Liver (tissue), 9 donors: Measurements from ENCODE around the gene MYLK2. TPM values are rescaled to one million over a fixed set of nuclear protein-coding genes. Genes with fewer than 3 reads are reported as not detected.

ENCODE experiments used
- DNase-seq: peaks from one replicate; pipeline ENCODE4 v3.0.0-alpha.2; 2017; ENCODE audit warnings: low spot score
- H3K27ac ChIP-seq, 2 donors: one replicate each; pipeline ENCODE4 v1.7.0; 2013; ENCODE audit warnings: inconsistent platforms in 2 of 2, low read length in 2 of 2, control low read depth in 1 of 2, low read depth in 1 of 2, mild to moderate bottlenecking in 1 of 2
- H3K27me3 ChIP-seq, 4 donors: one replicate each; pipeline versions ENCODE4 v1.6.1 to v1.7.0; 2013; ENCODE audit warnings: low read length in 3 of 4, inconsistent platforms in 1 of 4, mild to moderate bottlenecking in 1 of 4, moderate library complexity in 1 of 4; ENCODE audit not compliant: control insufficient read depth in 4 of 4, insufficient read depth in 4 of 4
- H3K36me3 ChIP-seq, 4 donors: one replicate each; pipeline versions ENCODE4 v1.6.1 to v1.7.0; 2013; ENCODE audit warnings: low read length in 3 of 4, mild to moderate bottlenecking in 3 of 4, low read depth in 1 of 4, moderate library complexity in 1 of 4; ENCODE audit not compliant: control insufficient read depth in 4 of 4, insufficient read depth in 3 of 4
- H3K4me1 ChIP-seq, 4 donors: one replicate each; pipeline versions ENCODE4 v1.6.1 to v1.7.0; 2013; ENCODE audit warnings: low read length in 3 of 4, mild to moderate bottlenecking in 3 of 4, moderate library complexity in 1 of 4; ENCODE audit not compliant: control insufficient read depth in 4 of 4, insufficient read depth in 4 of 4
- H3K4me3 ChIP-seq, 3 donors: one replicate each; pipeline versions ENCODE4 v1.6.1 to v1.7.0; 2013; ENCODE audit warnings: low read length in 3 of 3, control low read depth in 1 of 3, low read depth in 1 of 3, mild to moderate bottlenecking in 1 of 3
- H3K9ac ChIP-seq, 2 donors: one replicate each; pipeline ENCODE4 v1.7.0; 2013; ENCODE audit warnings: low read length in 2 of 2, mild to moderate bottlenecking in 2 of 2, moderate library complexity in 2 of 2, control low read depth in 1 of 2, low read depth in 1 of 2
- H3K9me3 ChIP-seq, 4 donors: one replicate each; pipeline versions ENCODE4 v1.6.1 to v1.7.0; 2013; ENCODE audit warnings: low read length in 3 of 4; ENCODE audit not compliant: control insufficient read depth in 4 of 4
- EGR1 ChIP-seq, 2 donors: IDR thresholded peaks; 2 replicates each; pipeline ENCODE4 v1.6.1; 2016 to 2018; ENCODE audit warnings: antibody characterized with exemption in 2 of 2, low read depth in 2 of 2
- FOXA1 ChIP-seq: IDR thresholded peaks from 2 replicates; pipeline ENCODE4 v1.6.1; 2016; ENCODE audit warnings: antibody characterized with exemption
- FOXA2 ChIP-seq: IDR thresholded peaks from 2 replicates; pipeline ENCODE4 v1.6.1; 2016; ENCODE audit warnings: antibody characterized with exemption
- GABPA ChIP-seq, 2 donors: IDR thresholded peaks in 1 of 2; conservative IDR thresholded peaks in 1 of 2; 2 replicates each; pipeline ENCODE4 v1.6.1; 2016; ENCODE audit warnings: antibody characterized with exemption in 2 of 2, mild to moderate bottlenecking in 1 of 2, moderate library complexity in 1 of 2
- HNF4A ChIP-seq, 2 donors: conservative IDR thresholded peaks; 2 replicates each; pipeline ENCODE4 v1.6.1; 2016; ENCODE audit warnings: antibody characterized with exemption in 2 of 2, mild to moderate bottlenecking in 2 of 2
- HNF4G ChIP-seq: IDR thresholded peaks from 2 replicates; pipeline ENCODE4 v1.6.1; 2016; ENCODE audit warnings: antibody characterized with exemption
- JUND ChIP-seq, 2 donors: IDR thresholded peaks; 2 replicates each; pipeline ENCODE4 v1.6.1; 2016; ENCODE audit warnings: antibody characterized with exemption in 2 of 2
- NR2F2 ChIP-seq: IDR thresholded peaks from 2 replicates; pipeline ENCODE4 v1.6.1; 2016; ENCODE audit warnings: antibody characterized with exemption
- RAD21 ChIP-seq, 2 donors: IDR thresholded peaks; 2 replicates each; pipeline ENCODE4 v1.6.1; 2016; ENCODE audit warnings: antibody characterized with exemption in 2 of 2, mild to moderate bottlenecking in 2 of 2
- RXRA ChIP-seq, 2 donors: IDR thresholded peaks; 2 replicates each; pipeline ENCODE4 v1.6.1; 2017 to 2018; ENCODE audit warnings: antibody characterized with exemption in 2 of 2, mild to moderate bottlenecking in 1 of 2
- SP1 ChIP-seq: IDR thresholded peaks from 2 replicates; pipeline ENCODE4 v1.6.1; 2018; ENCODE audit warnings: antibody characterized with exemption, mild to moderate bottlenecking
- TAF1 ChIP-seq: conservative IDR thresholded peaks from 2 replicates; pipeline ENCODE4 v1.6.1; 2016; ENCODE audit warnings: antibody characterized with exemption, mild to moderate bottlenecking
- YY1 ChIP-seq: IDR thresholded peaks from 2 replicates; pipeline ENCODE4 v1.6.1; 2016; ENCODE audit warnings: antibody characterized with exemption, mild to moderate bottlenecking
- WGBS: extraction: QIAGEN DNeasy Blood & Tissue Kit; methylation state at CpG from one replicate; pipeline ENCODE4 v1.1.7; 2013; 5-methylcytosine and 5-hydroxymethylcytosine counted together
- polyA plus RNA-seq, 2 donors: library from polyadenylated mRNA; stranded (reverse) in 1 of 2; unstranded in 1 of 2; fragments of 200-250 nt in 1 of 2; fragments of >200 nt in 1 of 2; fragmentation: Nextera tagmentation in 1 of 2; extraction: Ambion mirVana in 1 of 2; gene quantifications; one replicate each; pipeline versions ENCODE4 v1.2.1 to v1.2.3, GENCODE V29; 2013 to 2015
- total RNA-seq, 2 donors: library from RNA; depleted of rRNA; stranded (reverse); fragments of >200 nt; gene quantifications; one replicate each; pipeline ENCODE4 v1.2.3, GENCODE V29; 2014
- TF ChIP-seq, protein P1 (sequence below): fragments of 150-350 bp; IDR thresholded peaks from 2 replicates; pipeline ENCODE4 v1.5.1; 2017; ENCODE audit warnings: improper control_type of control experiment, low read depth, low read length; ENCODE audit not compliant: missing input control
- TF ChIP-seq, protein P2 (sequence below): IDR thresholded peaks from 2 replicates; pipeline ENCODE4 v1.6.1; 2016; ENCODE audit warnings: antibody characterized with exemption
- TF ChIP-seq, protein P3 (sequence below): IDR thresholded peaks from 2 replicates; pipeline ENCODE4 v1.6.1; 2016; ENCODE audit warnings: antibody characterized with exemption
- TF ChIP-seq, protein P4 (sequence below): IDR thresholded peaks from 2 replicates; pipeline ENCODE4 v1.6.1; 2016; ENCODE audit warnings: antibody characterized with exemption, mild to moderate bottlenecking
- TF ChIP-seq, protein P5 (sequence below): IDR thresholded peaks from 2 replicates; pipeline ENCODE4 v1.6.1; 2016; ENCODE audit warnings: antibody characterized with exemption
- donor health status: healthy.
- donor health status: healthy.
- donor health status: healthy.
- donor health status: healthy.
- donor health status: healthy.

The MYLK2 gene
- total and polyA plus RNA-seq, 4 donors: 0.08 to 0.19 TPM; not detected in 2

DNA sequence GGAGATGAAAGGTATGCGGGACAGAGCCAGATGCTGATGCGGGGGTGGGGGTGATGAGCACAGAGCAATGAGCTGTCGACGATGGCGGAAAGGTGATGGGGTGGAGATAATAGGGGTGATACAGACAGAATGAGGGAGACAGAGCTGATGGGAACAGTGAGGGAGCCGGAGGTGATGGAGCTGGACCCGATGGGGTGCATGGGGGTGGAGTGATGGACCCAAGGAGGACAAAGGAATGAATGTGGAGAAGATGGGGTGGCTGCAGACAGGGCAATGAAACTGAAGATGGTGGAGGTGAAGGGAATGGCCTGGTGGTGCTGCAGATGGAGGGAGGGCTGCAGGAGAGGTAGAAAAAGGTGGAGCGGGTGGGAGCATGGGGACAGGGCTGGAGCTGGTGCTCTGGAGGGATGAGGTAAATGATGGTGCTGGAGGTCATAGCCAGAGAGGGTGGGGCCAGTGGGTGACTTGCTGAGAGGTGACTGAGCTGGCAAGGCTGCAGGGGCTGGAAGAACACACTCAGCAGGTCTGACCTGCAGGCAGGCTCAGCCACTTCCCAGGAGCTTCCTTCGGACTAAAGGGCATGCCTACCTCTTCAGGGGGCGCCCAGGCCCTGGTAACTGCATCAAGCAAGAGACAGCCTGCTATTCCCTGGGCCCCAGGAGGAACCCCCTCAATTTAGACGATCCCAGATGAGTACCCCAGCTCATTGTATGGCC is 32.2 kb downstream of the MYLK2 start:
- no peak overlapping the region for H3K4me3 ChIP-seq
- peaks cover 0 to 7% (median 3%) of the 10 kb centered on the region in 4 donors for H3K27me3 ChIP-seq

More for the DNA sequence above, 32.2 kb downstream of the MYLK2 start:
- no peaks in the 10 kb centered on the region for H3K9me3 ChIP-seq
- no peak overlapping the region for H3K27ac ChIP-seq
- H3K36me3 ChIP-seq: no peaks in the 10 kb centered on the region
- H3K4me1 ChIP-seq: no peaks in the 10 kb centered on the region
- TF ChIP-seq SP1 (no peak), FOXA2 (no peak), EGR1 (IDR thresholded peaks at IDR 0.05; ENCODE audit: low read depth in 2 of 2) (no peak), HNF4G (no peak), NR2F2 (no peak), HNF4A (conservative IDR thresholded peaks at IDR 0.05) (no peak), GABPA (IDR thresholded peaks at IDR 0.05 in 1 of 2, conservative IDR thresholded peaks at IDR 0.05 in 1 of 2) (no peak), FOXA1 (no peak), RXRA (IDR thresholded peaks at IDR 0.05) (no peak), TAF1 (no peak), JUND (IDR thresholded peaks at IDR 0.05) (no peak), YY1 (no peak), RAD21 (IDR thresholded peaks at IDR 0.05) (no peak)
- TF ChIP-seq, protein P1, sequence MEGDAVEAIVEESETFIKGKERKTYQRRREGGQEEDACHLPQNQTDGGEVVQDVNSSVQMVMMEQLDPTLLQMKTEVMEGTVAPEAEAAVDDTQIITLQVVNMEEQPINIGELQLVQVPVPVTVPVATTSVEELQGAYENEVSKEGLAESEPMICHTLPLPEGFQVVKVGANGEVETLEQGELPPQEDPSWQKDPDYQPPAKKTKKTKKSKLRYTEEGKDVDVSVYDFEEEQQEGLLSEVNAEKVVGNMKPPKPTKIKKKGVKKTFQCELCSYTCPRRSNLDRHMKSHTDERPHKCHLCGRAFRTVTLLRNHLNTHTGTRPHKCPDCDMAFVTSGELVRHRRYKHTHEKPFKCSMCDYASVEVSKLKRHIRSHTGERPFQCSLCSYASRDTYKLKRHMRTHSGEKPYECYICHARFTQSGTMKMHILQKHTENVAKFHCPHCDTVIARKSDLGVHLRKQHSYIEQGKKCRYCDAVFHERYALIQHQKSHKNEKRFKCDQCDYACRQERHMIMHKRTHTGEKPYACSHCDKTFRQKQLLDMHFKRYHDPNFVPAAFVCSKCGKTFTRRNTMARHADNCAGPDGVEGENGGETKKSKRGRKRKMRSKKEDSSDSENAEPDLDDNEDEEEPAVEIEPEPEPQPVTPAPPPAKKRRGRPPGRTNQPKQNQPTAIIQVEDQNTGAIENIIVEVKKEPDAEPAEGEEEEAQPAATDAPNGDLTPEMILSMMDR: no peak
- TF ChIP-seq, protein P2, sequence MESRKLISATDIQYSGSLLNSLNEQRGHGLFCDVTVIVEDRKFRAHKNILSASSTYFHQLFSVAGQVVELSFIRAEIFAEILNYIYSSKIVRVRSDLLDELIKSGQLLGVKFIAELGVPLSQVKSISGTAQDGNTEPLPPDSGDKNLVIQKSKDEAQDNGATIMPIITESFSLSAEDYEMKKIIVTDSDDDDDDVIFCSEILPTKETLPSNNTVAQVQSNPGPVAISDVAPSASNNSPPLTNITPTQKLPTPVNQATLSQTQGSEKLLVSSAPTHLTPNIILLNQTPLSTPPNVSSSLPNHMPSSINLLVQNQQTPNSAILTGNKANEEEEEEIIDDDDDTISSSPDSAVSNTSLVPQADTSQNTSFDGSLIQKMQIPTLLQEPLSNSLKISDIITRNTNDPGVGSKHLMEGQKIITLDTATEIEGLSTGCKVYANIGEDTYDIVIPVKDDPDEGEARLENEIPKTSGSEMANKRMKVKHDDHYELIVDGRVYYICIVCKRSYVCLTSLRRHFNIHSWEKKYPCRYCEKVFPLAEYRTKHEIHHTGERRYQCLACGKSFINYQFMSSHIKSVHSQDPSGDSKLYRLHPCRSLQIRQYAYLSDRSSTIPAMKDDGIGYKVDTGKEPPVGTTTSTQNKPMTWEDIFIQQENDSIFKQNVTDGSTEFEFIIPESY: no peak
- TF ChIP-seq, protein P3, sequence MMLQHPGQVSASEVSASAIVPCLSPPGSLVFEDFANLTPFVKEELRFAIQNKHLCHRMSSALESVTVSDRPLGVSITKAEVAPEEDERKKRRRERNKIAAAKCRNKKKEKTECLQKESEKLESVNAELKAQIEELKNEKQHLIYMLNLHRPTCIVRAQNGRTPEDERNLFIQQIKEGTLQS: no peak
- TF ChIP-seq, protein P4, sequence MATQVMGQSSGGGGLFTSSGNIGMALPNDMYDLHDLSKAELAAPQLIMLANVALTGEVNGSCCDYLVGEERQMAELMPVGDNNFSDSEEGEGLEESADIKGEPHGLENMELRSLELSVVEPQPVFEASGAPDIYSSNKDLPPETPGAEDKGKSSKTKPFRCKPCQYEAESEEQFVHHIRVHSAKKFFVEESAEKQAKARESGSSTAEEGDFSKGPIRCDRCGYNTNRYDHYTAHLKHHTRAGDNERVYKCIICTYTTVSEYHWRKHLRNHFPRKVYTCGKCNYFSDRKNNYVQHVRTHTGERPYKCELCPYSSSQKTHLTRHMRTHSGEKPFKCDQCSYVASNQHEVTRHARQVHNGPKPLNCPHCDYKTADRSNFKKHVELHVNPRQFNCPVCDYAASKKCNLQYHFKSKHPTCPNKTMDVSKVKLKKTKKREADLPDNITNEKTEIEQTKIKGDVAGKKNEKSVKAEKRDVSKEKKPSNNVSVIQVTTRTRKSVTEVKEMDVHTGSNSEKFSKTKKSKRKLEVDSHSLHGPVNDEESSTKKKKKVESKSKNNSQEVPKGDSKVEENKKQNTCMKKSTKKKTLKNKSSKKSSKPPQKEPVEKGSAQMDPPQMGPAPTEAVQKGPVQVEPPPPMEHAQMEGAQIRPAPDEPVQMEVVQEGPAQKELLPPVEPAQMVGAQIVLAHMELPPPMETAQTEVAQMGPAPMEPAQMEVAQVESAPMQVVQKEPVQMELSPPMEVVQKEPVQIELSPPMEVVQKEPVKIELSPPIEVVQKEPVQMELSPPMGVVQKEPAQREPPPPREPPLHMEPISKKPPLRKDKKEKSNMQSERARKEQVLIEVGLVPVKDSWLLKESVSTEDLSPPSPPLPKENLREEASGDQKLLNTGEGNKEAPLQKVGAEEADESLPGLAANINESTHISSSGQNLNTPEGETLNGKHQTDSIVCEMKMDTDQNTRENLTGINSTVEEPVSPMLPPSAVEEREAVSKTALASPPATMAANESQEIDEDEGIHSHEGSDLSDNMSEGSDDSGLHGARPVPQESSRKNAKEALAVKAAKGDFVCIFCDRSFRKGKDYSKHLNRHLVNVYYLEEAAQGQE: no peak
- TF ChIP-seq, protein P5, sequence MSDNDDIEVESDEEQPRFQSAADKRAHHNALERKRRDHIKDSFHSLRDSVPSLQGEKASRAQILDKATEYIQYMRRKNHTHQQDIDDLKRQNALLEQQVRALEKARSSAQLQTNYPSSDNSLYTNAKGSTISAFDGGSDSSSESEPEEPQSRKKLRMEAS: no peak
- DNase-seq: no peak
- WGBS: 55% methylated on average over 11 of the region's 11 CpGs
- no peak overlapping the region for H3K9ac ChIP-seq
